Measurements from ENCODE around the gene VAMP3.

- TF ChIP-seq, protein P1, sequence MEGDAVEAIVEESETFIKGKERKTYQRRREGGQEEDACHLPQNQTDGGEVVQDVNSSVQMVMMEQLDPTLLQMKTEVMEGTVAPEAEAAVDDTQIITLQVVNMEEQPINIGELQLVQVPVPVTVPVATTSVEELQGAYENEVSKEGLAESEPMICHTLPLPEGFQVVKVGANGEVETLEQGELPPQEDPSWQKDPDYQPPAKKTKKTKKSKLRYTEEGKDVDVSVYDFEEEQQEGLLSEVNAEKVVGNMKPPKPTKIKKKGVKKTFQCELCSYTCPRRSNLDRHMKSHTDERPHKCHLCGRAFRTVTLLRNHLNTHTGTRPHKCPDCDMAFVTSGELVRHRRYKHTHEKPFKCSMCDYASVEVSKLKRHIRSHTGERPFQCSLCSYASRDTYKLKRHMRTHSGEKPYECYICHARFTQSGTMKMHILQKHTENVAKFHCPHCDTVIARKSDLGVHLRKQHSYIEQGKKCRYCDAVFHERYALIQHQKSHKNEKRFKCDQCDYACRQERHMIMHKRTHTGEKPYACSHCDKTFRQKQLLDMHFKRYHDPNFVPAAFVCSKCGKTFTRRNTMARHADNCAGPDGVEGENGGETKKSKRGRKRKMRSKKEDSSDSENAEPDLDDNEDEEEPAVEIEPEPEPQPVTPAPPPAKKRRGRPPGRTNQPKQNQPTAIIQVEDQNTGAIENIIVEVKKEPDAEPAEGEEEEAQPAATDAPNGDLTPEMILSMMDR (IDR thresholded peaks at IDR 0.05; ENCODE audit: low read depth, low read length, missing input control): no peak
- TF ChIP-seq FOXA1 (IDR thresholded peaks at IDR 0.05): no peak
Measured at GRCh38 chr1:7789828-7790227, 18.7 kb downstream of the VAMP3 start.

Measured in liver (tissue), 2 donors.